Activated T-cell treated with anti-CD3 and anti-CD28 coated beads, Interleukin-2, amount 50 U/mL, for 48 hours (primary cell): ENCODE measurements around the gene MIA.
"Not testable (repeated sequence)": the region's sequence is repeated elsewhere in the genome, so short reads cannot be mapped to it uniquely, and the experiment has no call there.

ENCODE experiments used
- DNase-seq, 2 experiments: peaks; one replicate each; pipeline ENCODE4 v3.0.0-alpha.2; 2020

MIA gene

DNA sequence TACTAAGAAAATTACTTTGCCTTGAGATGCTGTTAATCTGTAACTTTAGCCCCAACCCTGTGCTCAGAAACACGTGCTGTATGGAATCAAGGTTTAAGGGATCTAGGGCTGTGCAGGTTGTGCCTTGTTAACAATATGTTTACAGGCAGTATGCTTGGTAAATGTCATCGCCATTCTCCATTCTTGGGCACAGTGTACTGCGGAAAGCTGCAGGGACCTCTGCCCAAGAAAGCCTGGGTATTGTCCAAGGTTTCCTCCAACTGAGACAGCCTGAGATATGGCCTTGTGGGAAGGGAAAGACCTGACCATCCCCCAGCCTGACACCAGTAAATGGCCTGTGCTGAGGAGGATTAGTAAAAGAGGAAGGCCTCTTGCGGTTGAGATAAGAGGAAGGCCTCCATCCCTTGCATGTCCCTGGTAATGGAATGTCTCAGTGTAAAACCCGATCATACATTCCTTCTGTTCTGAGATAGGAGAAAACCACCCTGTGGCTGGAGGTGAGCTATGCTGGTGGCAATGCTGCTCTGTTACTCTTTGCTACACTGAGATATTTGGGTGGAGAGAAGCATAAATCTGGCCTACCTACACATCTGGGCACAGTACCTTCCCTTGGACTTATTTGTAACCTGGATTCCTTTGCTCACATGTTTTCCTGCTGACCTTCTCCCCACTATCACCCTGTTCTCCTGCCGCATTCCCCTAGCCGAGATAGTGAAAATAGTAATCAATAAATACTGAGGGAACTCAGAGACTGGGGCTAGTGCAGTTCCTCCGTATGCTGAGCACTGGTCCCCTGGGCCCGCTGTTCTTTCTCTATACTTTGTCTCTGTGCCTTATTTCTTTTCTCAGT is 47.6 kb downstream of the MIA start:
- peak in 1 of 2 experiments; percentile 8 for DNase-seq

DNA sequence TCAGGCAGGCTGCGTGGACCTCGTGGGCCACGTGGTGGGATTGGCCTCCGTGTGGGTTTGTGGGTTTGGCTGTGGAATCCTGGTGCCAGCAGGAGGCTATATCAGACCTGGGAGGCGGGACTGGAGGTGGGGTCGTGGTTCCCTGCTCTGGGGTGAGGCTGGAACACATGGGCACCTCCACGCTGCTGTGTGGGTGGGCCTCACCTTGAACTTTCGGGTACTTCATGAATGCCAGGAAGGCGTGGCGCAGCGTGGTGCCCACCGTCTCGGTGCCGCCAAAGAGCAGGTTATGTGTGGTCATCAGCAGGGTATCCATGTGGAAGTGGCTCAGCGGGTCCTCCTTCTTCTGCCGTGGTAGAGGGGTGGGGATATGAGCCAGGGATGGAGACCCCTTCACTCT is 49.6 kb downstream of the MIA start:
- DNase-seq = peak in 1 of 2 experiments; percentile 15

DNA sequence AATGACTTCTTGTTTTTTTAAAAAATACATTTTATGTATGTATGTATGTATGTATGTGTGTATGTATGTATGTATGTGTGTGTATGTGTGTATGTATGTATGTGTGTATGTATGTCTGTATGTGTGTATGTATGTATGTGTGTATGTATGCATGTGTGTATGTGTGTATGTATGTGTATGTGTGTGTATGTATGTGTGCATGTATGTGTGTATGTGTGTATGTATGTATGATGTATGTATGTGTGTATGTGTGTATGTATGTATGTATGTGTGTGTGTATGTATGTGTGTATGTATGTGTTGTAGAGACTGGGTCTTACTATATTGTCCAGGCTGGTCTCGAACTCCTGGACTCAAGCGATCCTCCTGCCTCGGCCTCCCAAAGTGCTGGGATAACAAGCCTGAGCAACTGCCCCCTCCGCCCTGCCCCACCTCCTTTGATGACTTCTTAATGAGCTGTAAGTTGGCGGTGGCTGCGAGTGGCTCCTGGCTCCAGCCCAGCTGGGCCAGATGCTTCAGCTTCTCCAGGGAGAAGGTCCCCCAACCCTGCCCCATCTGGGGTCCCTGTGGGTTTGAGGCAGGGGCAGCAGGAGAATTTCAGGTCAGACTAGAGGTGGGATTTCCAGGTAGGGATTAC is 50.3 kb downstream of the MIA start:
- not testable (repeated sequence) for DNase-seq

DNA sequence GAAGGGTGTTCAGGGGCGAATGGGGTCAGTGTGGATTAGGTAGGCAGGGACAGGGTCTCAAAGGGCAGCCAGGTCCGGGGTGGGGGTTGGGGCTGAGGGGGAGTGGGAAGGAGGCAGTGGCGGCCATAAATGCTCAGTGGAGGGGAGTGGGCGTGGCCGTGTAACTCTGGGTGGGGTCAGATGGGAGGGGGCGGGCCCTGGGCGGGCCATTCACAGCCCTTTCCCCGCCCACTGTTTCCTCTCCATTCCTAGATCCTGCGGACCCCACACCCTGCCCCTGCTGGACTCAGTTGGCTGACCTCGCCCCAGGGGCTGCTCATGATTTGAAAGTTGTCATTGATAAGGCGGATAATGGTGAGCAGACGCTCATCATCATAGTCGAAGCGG is 51.0 kb downstream of the MIA start:
- peak in 1 of 2 experiments; percentile 19 for DNase-seq

DNA sequence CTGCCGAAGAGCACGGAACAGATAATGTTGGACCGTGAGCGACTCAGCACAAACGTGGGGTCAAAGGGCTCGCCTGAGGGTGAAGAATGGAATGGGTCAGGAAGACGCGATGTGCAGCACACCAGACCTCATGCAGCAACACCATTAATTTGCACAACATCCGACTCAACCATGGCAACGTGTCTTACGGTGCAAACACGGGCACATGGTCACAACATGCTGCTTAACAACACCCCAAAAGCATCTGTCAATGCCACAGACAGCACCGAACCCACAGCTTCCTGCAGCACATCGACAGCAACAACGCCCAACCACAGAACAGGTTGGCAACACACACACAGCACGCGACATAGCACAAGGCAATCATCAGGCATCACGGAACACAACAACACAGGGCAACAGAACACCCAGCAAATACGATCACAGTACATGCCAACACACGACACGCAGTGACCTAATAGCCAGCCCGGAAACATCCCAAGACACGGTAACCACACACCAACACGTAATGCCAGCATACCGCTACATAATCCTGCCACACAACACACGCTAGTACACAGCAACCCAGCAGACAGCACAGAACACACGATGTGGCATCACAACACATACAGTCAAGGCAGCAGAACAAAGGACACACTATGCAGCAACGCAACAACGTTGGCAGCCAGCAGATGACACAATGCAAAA is 51.5 kb downstream of the MIA start:
- DNase-seq = not testable (repeated sequence)
